ENCODE data around the gene MYO1B. TPM values are rescaled to one million over a fixed set of nuclear protein-coding genes. Genes with fewer than 3 reads are reported as not detected.

The MYO1B gene
- total RNA-seq, 1 experiment from 2014 or later = 43.6 TPM

DNA sequence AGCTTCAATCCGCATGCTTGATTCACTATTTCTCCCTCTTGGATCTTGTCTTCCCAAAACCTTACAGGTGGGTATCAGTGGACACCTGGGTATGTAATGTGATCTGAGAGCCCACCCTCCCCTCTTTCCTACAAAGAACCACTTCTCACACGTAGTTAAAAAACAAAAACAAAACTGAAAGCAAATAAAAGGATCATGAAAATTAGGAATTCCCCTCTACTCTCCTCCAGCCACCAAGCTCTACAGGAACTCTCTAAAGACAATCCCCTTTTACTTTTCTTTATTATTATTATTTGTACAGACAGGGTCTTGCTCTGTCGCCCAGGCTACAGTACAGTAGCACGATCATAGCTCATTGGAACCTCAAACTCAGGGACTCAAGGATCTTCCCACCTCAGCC, 40.8 kb upstream of the MYO1B start (continued):
- TF ChIP-seq, protein P1, sequence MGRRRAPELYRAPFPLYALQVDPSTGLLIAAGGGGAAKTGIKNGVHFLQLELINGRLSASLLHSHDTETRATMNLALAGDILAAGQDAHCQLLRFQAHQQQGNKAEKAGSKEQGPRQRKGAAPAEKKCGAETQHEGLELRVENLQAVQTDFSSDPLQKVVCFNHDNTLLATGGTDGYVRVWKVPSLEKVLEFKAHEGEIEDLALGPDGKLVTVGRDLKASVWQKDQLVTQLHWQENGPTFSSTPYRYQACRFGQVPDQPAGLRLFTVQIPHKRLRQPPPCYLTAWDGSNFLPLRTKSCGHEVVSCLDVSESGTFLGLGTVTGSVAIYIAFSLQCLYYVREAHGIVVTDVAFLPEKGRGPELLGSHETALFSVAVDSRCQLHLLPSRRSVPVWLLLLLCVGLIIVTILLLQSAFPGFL (CRISPR knock-in tag; IDR thresholded peaks at IDR 0.05; ENCODE audit: borderline replicate concordance) = no peak
- TF ChIP-seq, protein P2, sequence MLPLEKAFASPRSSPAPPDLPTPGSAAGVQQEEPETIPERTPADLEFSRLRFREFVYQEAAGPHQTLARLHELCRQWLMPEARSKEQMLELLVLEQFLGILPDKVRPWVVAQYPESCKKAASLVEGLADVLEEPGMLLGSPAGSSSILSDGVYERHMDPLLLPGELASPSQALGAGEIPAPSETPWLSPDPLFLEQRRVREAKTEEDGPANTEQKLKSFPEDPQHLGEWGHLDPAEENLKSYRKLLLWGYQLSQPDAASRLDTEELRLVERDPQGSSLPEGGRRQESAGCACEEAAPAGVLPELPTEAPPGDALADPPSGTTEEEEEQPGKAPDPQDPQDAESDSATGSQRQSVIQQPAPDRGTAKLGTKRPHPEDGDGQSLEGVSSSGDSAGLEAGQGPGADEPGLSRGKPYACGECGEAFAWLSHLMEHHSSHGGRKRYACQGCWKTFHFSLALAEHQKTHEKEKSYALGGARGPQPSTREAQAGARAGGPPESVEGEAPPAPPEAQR (CRISPR knock-in tag; IDR thresholded peaks at IDR 0.05) = no peak
- TF ChIP-seq TCF7 (CRISPR knock-in tag; IDR thresholded peaks at IDR 0.05; ENCODE audit: low read depth) (no peak), ZNF232 (CRISPR knock-in tag; IDR thresholded peaks at IDR 0.05) (no peak), EMX1 (CRISPR knock-in tag; IDR thresholded peaks at IDR 0.05) (no peak), FOXP1 (CRISPR knock-in tag; IDR thresholded peaks at IDR 0.05; ENCODE audit: borderline replicate concordance) (no peak)

DNA sequence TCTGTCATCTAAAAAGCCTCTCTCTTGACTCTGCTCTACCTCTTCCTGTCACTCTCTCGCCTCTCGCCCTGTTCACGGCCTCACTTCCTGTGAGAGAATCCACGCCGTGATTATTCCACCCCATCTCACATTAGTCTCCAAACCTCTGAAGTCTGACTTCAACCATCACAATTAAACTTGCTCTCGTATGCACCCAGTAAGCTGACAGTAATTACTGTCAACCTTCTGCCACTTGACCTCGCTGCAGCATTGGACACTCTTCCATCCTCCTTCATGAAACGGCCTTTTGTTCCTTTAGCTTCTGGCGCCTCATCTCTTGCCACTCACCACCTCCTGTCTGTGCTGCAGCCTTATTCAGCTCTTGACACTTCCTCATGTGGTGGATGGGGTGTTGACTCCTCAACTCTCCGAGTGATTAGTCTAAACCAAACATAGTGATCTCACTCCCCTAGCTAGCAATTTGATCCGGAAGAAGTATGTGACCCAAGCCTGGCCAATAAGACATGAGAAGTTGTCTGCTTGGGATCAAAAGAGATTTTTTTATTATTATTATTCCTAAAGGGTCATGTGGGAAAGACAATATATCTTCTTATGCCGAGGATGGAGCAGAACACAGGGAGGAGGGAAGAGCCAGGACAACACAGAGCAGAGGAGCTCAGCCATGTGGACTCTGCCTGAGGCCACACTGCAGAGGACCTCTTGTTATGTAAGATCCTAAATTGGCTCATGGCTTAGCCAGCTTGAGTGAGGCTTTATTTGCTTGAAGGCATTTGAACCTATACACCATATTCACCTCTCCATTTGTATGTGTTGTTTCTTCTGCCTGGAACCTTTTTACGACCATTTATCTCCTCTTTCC, 38.4 kb upstream of the MYO1B start:
- DNase-seq (ENCODE audit: low spot score) = no peak
- ChIA-PET CTCF (interaction anchor here (0.9 to 1.6 kb wide), 3 partner anchors 11 to 333 kb away, joined by 3 to 7 read pairs (median 4); no protein-coding TSS in a partner anchor), POLR2A (no interaction called here)
- TF ChIP-seq ELF4 (CRISPR knock-in tag; IDR thresholded peaks at IDR 0.05; ENCODE audit: low read depth) = no peak
- Mint-ChIP-seq H3K27me3 (ENCODE audit: low read depth) (no peaks in the 10 kb centered on the region), H3K36me3 (peaks cover 4% of the 10 kb centered on the region), H3K27ac (no peak overlapping the region), H3K9me3 (peaks cover 12% of the 10 kb centered on the region), H3K4me3 (no peak overlapping the region), H3K4me1 (peaks cover 9% of the 10 kb centered on the region)
- ATAC-seq = no peak

DNA sequence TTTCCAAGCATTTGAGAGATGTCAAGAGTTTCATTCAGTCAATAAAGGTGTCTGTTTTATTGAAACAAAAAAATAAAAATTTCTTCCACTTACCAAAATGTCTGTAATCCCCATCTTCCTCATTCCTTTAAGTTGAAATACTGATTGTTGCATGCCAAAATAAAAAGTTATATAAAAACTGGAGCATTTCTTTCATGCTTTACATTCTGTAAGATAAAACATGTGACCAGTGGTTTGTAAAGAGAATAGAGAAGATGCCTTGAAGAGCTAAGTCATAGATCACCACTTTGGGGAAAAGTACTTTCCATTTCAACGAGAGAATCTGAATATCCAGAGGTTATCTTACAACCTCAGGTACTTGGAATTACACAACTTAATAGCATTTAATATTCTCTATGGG, 35.9 kb upstream of the MYO1B start:
- H3K36me3 Mint-ChIP-seq = peaks cover 4% of the 10 kb centered on the region
- H3K4me3 Mint-ChIP-seq = no peak overlapping the region
- no peak overlapping the region for H3K27ac Mint-ChIP-seq
- H3K4me1 Mint-ChIP-seq = 0 out of 2 replicates have a peak, but pooled peaks cover 1% of the 10 kb centered on the region
- DNase-seq (ENCODE audit: low spot score) (no peak), ATAC-seq (no peak)
- peaks cover 16% of the 10 kb centered on the region for H3K9me3 Mint-ChIP-seq
- H3K27me3 Mint-ChIP-seq (ENCODE audit: low read depth) = no peaks in the 10 kb centered on the region
- ChIA-PET POLR2A (no interaction called here), CTCF (no interaction called here)
- no peak for TF ChIP-seq TCF7 (CRISPR knock-in tag; IDR thresholded peaks at IDR 0.05; ENCODE audit: low read depth)
- TF ChIP-seq ZNF671 (CRISPR knock-in tag; IDR thresholded peaks at IDR 0.05) = no peak
- TF ChIP-seq, protein P3, sequence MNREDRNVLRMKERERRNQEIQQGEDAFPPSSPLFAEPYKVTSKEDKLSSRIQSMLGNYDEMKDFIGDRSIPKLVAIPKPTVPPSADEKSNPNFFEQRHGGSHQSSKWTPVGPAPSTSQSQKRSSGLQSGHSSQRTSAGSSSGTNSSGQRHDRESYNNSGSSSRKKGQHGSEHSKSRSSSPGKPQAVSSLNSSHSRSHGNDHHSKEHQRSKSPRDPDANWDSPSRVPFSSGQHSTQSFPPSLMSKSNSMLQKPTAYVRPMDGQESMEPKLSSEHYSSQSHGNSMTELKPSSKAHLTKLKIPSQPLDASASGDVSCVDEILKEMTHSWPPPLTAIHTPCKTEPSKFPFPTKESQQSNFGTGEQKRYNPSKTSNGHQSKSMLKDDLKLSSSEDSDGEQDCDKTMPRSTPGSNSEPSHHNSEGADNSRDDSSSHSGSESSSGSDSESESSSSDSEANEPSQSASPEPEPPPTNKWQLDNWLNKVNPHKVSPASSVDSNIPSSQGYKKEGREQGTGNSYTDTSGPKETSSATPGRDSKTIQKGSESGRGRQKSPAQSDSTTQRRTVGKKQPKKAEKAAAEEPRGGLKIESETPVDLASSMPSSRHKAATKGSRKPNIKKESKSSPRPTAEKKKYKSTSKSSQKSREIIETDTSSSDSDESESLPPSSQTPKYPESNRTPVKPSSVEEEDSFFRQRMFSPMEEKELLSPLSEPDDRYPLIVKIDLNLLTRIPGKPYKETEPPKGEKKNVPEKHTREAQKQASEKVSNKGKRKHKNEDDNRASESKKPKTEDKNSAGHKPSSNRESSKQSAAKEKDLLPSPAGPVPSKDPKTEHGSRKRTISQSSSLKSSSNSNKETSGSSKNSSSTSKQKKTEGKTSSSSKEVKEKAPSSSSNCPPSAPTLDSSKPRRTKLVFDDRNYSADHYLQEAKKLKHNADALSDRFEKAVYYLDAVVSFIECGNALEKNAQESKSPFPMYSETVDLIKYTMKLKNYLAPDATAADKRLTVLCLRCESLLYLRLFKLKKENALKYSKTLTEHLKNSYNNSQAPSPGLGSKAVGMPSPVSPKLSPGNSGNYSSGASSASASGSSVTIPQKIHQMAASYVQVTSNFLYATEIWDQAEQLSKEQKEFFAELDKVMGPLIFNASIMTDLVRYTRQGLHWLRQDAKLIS (CRISPR knock-in tag; IDR thresholded peaks at IDR 0.05; ENCODE audit: borderline replicate concordance) = no peak
- TF ChIP-seq, protein P1 (CRISPR knock-in tag; IDR thresholded peaks at IDR 0.05; ENCODE audit: borderline replicate concordance) = no peak
- TF ChIP-seq, protein P4, sequence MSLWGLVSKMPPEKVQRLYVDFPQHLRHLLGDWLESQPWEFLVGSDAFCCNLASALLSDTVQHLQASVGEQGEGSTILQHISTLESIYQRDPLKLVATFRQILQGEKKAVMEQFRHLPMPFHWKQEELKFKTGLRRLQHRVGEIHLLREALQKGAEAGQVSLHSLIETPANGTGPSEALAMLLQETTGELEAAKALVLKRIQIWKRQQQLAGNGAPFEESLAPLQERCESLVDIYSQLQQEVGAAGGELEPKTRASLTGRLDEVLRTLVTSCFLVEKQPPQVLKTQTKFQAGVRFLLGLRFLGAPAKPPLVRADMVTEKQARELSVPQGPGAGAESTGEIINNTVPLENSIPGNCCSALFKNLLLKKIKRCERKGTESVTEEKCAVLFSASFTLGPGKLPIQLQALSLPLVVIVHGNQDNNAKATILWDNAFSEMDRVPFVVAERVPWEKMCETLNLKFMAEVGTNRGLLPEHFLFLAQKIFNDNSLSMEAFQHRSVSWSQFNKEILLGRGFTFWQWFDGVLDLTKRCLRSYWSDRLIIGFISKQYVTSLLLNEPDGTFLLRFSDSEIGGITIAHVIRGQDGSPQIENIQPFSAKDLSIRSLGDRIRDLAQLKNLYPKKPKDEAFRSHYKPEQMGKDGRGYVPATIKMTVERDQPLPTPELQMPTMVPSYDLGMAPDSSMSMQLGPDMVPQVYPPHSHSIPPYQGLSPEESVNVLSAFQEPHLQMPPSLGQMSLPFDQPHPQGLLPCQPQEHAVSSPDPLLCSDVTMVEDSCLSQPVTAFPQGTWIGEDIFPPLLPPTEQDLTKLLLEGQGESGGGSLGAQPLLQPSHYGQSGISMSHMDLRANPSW (CRISPR knock-in tag; conservative IDR thresholded peaks at IDR 0.05; ENCODE audit: low read depth) = no peak
- no peak for TF ChIP-seq GABPB1 (CRISPR knock-in tag; IDR thresholded peaks at IDR 0.05)
- TF ChIP-seq TP53 (CRISPR knock-in tag; IDR thresholded peaks at IDR 0.05) = no peak
- no peak for TF ChIP-seq ZNF263 (CRISPR knock-in tag; IDR thresholded peaks at IDR 0.05; ENCODE audit: low read depth)
- no peak for TF ChIP-seq JAZF1 (CRISPR knock-in tag; IDR thresholded peaks at IDR 0.05)
- TF ChIP-seq, protein P5, sequence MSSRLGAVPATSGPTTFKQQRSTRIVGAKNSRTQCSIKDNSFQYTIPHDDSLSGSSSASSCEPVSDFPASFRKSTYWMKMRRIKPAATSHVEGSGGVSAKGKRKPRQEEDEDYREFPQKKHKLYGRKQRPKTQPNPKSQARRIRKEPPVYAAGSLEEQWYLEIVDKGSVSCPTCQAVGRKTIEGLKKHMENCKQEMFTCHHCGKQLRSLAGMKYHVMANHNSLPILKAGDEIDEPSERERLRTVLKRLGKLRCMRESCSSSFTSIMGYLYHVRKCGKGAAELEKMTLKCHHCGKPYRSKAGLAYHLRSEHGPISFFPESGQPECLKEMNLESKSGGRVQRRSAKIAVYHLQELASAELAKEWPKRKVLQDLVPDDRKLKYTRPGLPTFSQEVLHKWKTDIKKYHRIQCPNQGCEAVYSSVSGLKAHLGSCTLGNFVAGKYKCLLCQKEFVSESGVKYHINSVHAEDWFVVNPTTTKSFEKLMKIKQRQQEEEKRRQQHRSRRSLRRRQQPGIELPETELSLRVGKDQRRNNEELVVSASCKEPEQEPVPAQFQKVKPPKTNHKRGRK (CRISPR knock-in tag; IDR thresholded peaks at IDR 0.05; ENCODE audit: borderline replicate concordance) = no peak
- TF ChIP-seq, protein P6, sequence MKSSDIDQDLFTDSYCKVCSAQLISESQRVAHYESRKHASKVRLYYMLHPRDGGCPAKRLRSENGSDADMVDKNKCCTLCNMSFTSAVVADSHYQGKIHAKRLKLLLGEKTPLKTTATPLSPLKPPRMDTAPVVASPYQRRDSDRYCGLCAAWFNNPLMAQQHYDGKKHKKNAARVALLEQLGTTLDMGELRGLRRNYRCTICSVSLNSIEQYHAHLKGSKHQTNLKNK (CRISPR knock-in tag; IDR thresholded peaks at IDR 0.05) = no peak
- TF ChIP-seq, protein P7, sequence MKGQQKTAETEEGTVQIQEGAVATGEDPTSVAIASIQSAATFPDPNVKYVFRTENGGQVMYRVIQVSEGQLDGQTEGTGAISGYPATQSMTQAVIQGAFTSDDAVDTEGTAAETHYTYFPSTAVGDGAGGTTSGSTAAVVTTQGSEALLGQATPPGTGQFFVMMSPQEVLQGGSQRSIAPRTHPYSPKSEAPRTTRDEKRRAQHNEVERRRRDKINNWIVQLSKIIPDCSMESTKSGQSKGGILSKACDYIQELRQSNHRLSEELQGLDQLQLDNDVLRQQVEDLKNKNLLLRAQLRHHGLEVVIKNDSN (CRISPR knock-in tag; IDR thresholded peaks at IDR 0.05) = no peak
- TF ChIP-seq NR1H2 (CRISPR knock-in tag; IDR thresholded peaks at IDR 0.05) = no peak
